Neural crest cell (in vitro differentiated cells): ENCODE data around the gene PRKAG1. TPM values are rescaled to one million over a fixed set of nuclear protein-coding genes. Genes with fewer than 3 reads are reported as not detected.

Experiments
- DNase-seq: peaks from one replicate; pipeline ENCODE4 v3.0.0; 2021; ENCODE audit warnings: low read depth, mixed read lengths, low spot score
- H3K27ac Mint-ChIP-seq: one replicate; pipeline ENCODE4 v1.8.0; 2021; ENCODE audit warnings: mild to moderate bottlenecking, mixed read lengths; ENCODE audit not compliant: unreplicated experiment
- H3K27me3 Mint-ChIP-seq: 2 replicates; pipeline ENCODE4 v1.8.0; 2021; ENCODE audit warnings: low read depth, mild to moderate bottlenecking, mixed read lengths
- H3K36me3 Mint-ChIP-seq: 2 replicates; pipeline ENCODE4 v1.8.0; 2021; ENCODE audit warnings: low read depth, mild to moderate bottlenecking, mixed read lengths
- H3K4me1 Mint-ChIP-seq: 2 replicates; pipeline ENCODE4 v1.8.0; 2021; ENCODE audit warnings: mixed read lengths
- H3K4me3 Mint-ChIP-seq: one replicate; pipeline ENCODE4 v1.8.0; 2021; ENCODE audit warnings: mild to moderate bottlenecking, mixed read lengths
- H3K9me3 Mint-ChIP-seq: 2 replicates; pipeline ENCODE4 v1.8.0; 2021; ENCODE audit warnings: mixed read lengths
- CTCF ChIP-seq: fragments of 200-600 bp; sonication (generic); conservative IDR thresholded peaks from 2 replicates; pipeline ENCODE4 v1.5.0; 2021; ENCODE audit warnings: antibody characterized with exemption, mild to moderate bottlenecking
- total RNA-seq: library from RNA; stranded (reverse); gene quantifications from 2 replicates; pipeline ENCODE4 v1.2.1, GENCODE V29; 2021

PRKAG1 gene
- total RNA-seq, 1 donor from 2014 or later, result 58.5 TPM

- no peak overlapping the region for H3K4me3 Mint-ChIP-seq
- H3K36me3 Mint-ChIP-seq, result no peaks in the 10 kb centered on the region
- TF ChIP-seq CTCF, result no peak
- peaks cover 95% of the 10 kb centered on the region for H3K27me3 Mint-ChIP-seq
- peaks cover 30% of the 10 kb centered on the region for H3K4me1 Mint-ChIP-seq
- no peak overlapping the region for H3K27ac Mint-ChIP-seq
- DNase-seq, result no peak
- H3K9me3 Mint-ChIP-seq, result no peaks in the 10 kb centered on the region
Measured at GRCh38 chr12:48985901-48986300, 32.7 kb downstream of the PRKAG1 start.

GRCh38 chr12:48985475-48985897, 33.1 kb downstream of the PRKAG1 start:
- no peak overlapping the region for H3K4me3 Mint-ChIP-seq
- no peak for TF ChIP-seq CTCF
- H3K27ac Mint-ChIP-seq, result no peak overlapping the region
- peaks cover 95% of the 10 kb centered on the region for H3K27me3 Mint-ChIP-seq
- H3K36me3 Mint-ChIP-seq, result no peaks in the 10 kb centered on the region
- no peaks in the 10 kb centered on the region for H3K9me3 Mint-ChIP-seq
- DNase-seq, result no peak
- peaks cover 31% of the 10 kb centered on the region for H3K4me1 Mint-ChIP-seq

GRCh38 chr12:48982397-48983080, 36.0 kb downstream of the PRKAG1 start:
- no peak overlapping the region for H3K27ac Mint-ChIP-seq
- H3K36me3 Mint-ChIP-seq, result no peaks in the 10 kb centered on the region
- H3K4me3 Mint-ChIP-seq, result peak overlapping the region; percentile 52
- peaks cover 30% of the 10 kb centered on the region for H3K4me1 Mint-ChIP-seq
- TF ChIP-seq CTCF, result no peak
- no peak for DNase-seq
- peaks cover 98% of the 10 kb centered on the region for H3K27me3 Mint-ChIP-seq
- no peaks in the 10 kb centered on the region for H3K9me3 Mint-ChIP-seq

- Mint-ChIP-seq H3K36me3 (no peaks in the 10 kb centered on the region), H3K9me3 (no peaks in the 10 kb centered on the region), H3K27ac (no peak overlapping the region), H3K27me3 (peaks cover 98% of the 10 kb centered on the region), H3K4me3 (peak overlapping the region; percentile 64), H3K4me1 (peaks cover 27% of the 10 kb centered on the region)
- no peak for DNase-seq
- TF ChIP-seq CTCF, result no peak
Measured at GRCh38 chr12:48981757-48982157, 36.8 kb downstream of the PRKAG1 start.

- Mint-ChIP-seq H3K4me1 (peaks cover 27% of the 10 kb centered on the region), H3K27me3 (peaks cover 99% of the 10 kb centered on the region), H3K4me3 (peak overlapping the region; percentile 65), H3K36me3 (no peaks in the 10 kb centered on the region), H3K27ac (no peak overlapping the region), H3K9me3 (no peaks in the 10 kb centered on the region)
- TF ChIP-seq CTCF, result no peak
- DNase-seq, result no peak
Measured at GRCh38 chr12:48980953-48981756, 37.4 kb downstream of the PRKAG1 start.
